A549 (cell line): Measurements from ENCODE around the gene CNPY4. TPM values are rescaled to one million over a fixed set of nuclear protein-coding genes. Genes with fewer than 3 reads are reported as not detected.

Source experiments
- ATAC-seq, 2 experiments: fragments of 200-7000 bp in 1 of 2; fragments of >200 bp in 1 of 2; cut with Nextera tagmentation in 1 of 2; cut with Tn5 transposase in 1 of 2; 3 replicates each; pipeline versions ENCODE4 v1.8.0 to v1.9.1; 2018 to 2020; ENCODE audit warnings: mild to moderate bottlenecking in 1 of 2, moderate library complexity in 1 of 2
- CTCF ChIA-PET: fragments of 300-600 bp; sonication (Branson Sonifier 250); formaldehyde crosslinking; extraction: SDS; loops from one replicate; lab custom pipeline; 2021; ENCODE audit warnings: antibody characterized with exemption, inconsistent platforms; lab: Yijun Ruan, JAX
- POLR2A ChIA-PET: fragments of 350-600 bp; formaldehyde crosslinking; extraction: SDS; loops from one replicate; lab custom pipeline; 2021; ENCODE audit warnings: antibody characterized with exemption, inconsistent platforms; lab: Yijun Ruan, JAX
- DNase-seq, 2 experiments: peaks; one replicate each; pipeline versions ENCODE4 v3.0.0 to v3.0.0-alpha.2; 2011 to 2016; ENCODE audit warnings: low read depth in 1 of 2, low spot score in 1 of 2
- FAIRE-seq: peaks from 2 replicates; lab custom pipeline; 2011; peaks lifted over from hg19 to GRCh38; lab: Jason Lieb, UNC
- H3K27ac ChIP-seq, 2 experiments: fragments of >200 bp; sonication (Bioruptor Twin); formaldehyde crosslinking; 3 replicates each; pipeline ENCODE4 v1.5.1; 2016 to 2017
- H3K4me1 ChIP-seq: fragments of >200 bp; sonication (Bioruptor Twin); formaldehyde crosslinking; 3 replicates; pipeline ENCODE4 v1.6.1; 2016
- H3K4me2 ChIP-seq: fragments of >200 bp; sonication (Bioruptor Twin); formaldehyde crosslinking; 3 replicates; pipeline ENCODE4 v1.6.1; 2016
- H3K4me3 ChIP-seq: fragments of >200 bp; sonication (Bioruptor Twin); formaldehyde crosslinking; 3 replicates; pipeline ENCODE4 v1.5.1; 2016
- H3K9me3 ChIP-seq: fragments of >200 bp; sonication (Bioruptor Twin); formaldehyde crosslinking; 3 replicates; pipeline ENCODE4 v1.6.1; 2016
- BCL3 ChIP-seq: fragments of >200 bp; sonication (Bioruptor Twin); formaldehyde crosslinking; IDR thresholded peaks from 3 replicates; pipeline ENCODE4 v1.6.1; 2016
- CBX8 ChIP-seq: fragments of 200-600 bp; sonication (generic); IDR thresholded peaks from 2 replicates; pipeline ENCODE4 v1.6.1; 2016
- CHD4 ChIP-seq: fragments of 200-600 bp; sonication (generic); IDR thresholded peaks from 2 replicates; pipeline ENCODE4 v1.6.1; 2016; ENCODE audit warnings: antibody characterized with exemption, mild to moderate bottlenecking, borderline replicate concordance
- E2F6 ChIP-seq: IDR thresholded peaks from 2 replicates; pipeline ENCODE4 v1.6.1; 2012; ENCODE audit warnings: low read depth, borderline replicate concordance
- EHF ChIP-seq: fragments of 250-450 bp; sonication (Bioruptor Pico); IDR thresholded peaks from 2 replicates; pipeline ENCODE4 v1.5.0; 2020; ENCODE audit warnings: mild to moderate bottlenecking
- EP300 ChIP-seq, 2 experiments: fragments of >200 bp; sonication (Bioruptor Twin); formaldehyde crosslinking; IDR thresholded peaks; 2 replicates in 1 of 2; 3 replicates in 1 of 2; pipeline ENCODE4 v1.6.1; 2016 to 2017
- FOXS1 ChIP-seq: fragments of 250-450 bp; sonication (Bioruptor Pico); IDR thresholded peaks from 2 replicates; pipeline ENCODE4 v1.5.0; 2020; ENCODE audit warnings: mild to moderate bottlenecking, moderate library complexity
- GATA3 ChIP-seq: IDR thresholded peaks from 2 replicates; pipeline ENCODE4 v1.6.1; 2012; ENCODE audit warnings: borderline replicate concordance
- HDAC2 ChIP-seq: fragments of 200-600 bp; sonication (generic); IDR thresholded peaks from 2 replicates; pipeline ENCODE4 v1.6.1; 2016
- JUN ChIP-seq, 2 experiments: fragments of >200 bp; sonication (Bioruptor Twin); formaldehyde crosslinking; IDR thresholded peaks; 2 replicates in 1 of 2; 3 replicates in 1 of 2; pipeline ENCODE4 v1.6.1; 2016 to 2017
- JUNB ChIP-seq: fragments of >200 bp; sonication (Bioruptor Twin); formaldehyde crosslinking; IDR thresholded peaks from 2 replicates; pipeline ENCODE4 v1.6.1; 2016
- MAFK ChIP-seq: fragments of 450-650 bp; IDR thresholded peaks from 2 replicates; pipeline ENCODE4 v1.6.1; 2014; ENCODE audit not compliant: partially characterized antibody
- MAX ChIP-seq: IDR thresholded peaks from 2 replicates; pipeline ENCODE4 v1.6.1; 2012
- MAZ ChIP-seq: fragments of 150-350 bp; IDR thresholded peaks from 2 replicates; pipeline ENCODE4 v1.6.1; 2014; ENCODE audit warnings: antibody characterized with exemption, low read depth, low read length, borderline replicate concordance
- POLR2AphosphoS2 ChIP-seq: conservative IDR thresholded peaks from 2 replicates; pipeline ENCODE4 v1.6.1; 2012; ENCODE audit warnings: low read length, improper control_type of control experiment, inconsistent platforms
- TFCP2L1 ChIP-seq: fragments of 250-450 bp; sonication (Bioruptor Pico); IDR thresholded peaks from 2 replicates; pipeline ENCODE4 v1.5.0; 2021; ENCODE audit warnings: mild to moderate bottlenecking
- ZFP36 ChIP-seq: fragments of 450-650 bp; IDR thresholded peaks from 2 replicates; pipeline ENCODE4 v1.6.1; 2014; ENCODE audit warnings: borderline replicate concordance; ENCODE audit not compliant: partially characterized antibody
- WGBS: methylation state at CpG from one replicate; pipeline ENCODE4 v1.1.6; 2017; ENCODE audit errors: missing lambda C conversion rate; 5-methylcytosine and 5-hydroxymethylcytosine counted together
- polyA plus RNA-seq, 4 experiments: library from polyadenylated mRNA; depleted of rRNA in 3 of 4; stranded (reverse); fragments of >200 nt; fragmentation: RNase III in 1 of 4; extraction: RNeasy Plus Mini Kit Qiagen cat#74134 plus additional on column Dnase treatment in 1 of 4; gene quantifications; 2 replicates in 3 of 4; 3 replicates in 1 of 4; pipeline ENCODE4 v1.2.3, GENCODE V29; 2011 to 2017
- TF ChIP-seq, protein P1 (sequence below): fragments of 450-650 bp; IDR thresholded peaks from 2 replicates; pipeline ENCODE4 v1.6.1; 2014; ENCODE audit warnings: antibody characterized with exemption
- TF ChIP-seq, protein P2 (sequence below): fragments of 250-450 bp; sonication (Bioruptor Pico); IDR thresholded peaks from 2 replicates; pipeline ENCODE4 v1.5.0; 2021; ENCODE audit warnings: mild to moderate bottlenecking, moderate library complexity, borderline replicate concordance
- TF ChIP-seq, protein P3 (sequence below): IDR thresholded peaks from 2 replicates; pipeline ENCODE4 v1.6.1; 2012

The CNPY4 gene
- polyA plus RNA-seq, 2 of the 4 experiments (the other 2 are of a cell fraction): 11.7 to 22.8 TPM

GRCh38 chr7:100095704-100096103 is 23.7 kb upstream of the CNPY4 start:
- no peak for ATAC-seq
- Histone ChIP-seq H3K27ac (no peak overlapping the region), H3K4me3 (no peak overlapping the region), H3K9me3 (no peaks in the 10 kb centered on the region), H3K4me1 (peaks cover 10% of the 10 kb centered on the region; the same call in 2 of the 3 replicates), H3K4me2 (no peak overlapping the region)
- DNase-seq: no peak
- TF ChIP-seq JUNB (no peak), GATA3 (no peak), ZFP36 (no peak)
- TF ChIP-seq, protein P1, sequence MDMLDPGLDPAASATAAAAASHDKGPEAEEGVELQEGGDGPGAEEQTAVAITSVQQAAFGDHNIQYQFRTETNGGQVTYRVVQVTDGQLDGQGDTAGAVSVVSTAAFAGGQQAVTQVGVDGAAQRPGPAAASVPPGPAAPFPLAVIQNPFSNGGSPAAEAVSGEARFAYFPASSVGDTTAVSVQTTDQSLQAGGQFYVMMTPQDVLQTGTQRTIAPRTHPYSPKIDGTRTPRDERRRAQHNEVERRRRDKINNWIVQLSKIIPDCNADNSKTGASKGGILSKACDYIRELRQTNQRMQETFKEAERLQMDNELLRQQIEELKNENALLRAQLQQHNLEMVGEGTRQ: no peak
- 95% methylated on average over 17 of the region's 17 CpGs for whole genome bisulfite sequencing
- FAIRE-seq: no peak
- CTCF ChIA-PET: interaction anchor here (1.7 kb wide), 1 partner anchor 13 kb away, joined by 6 read pairs; no protein-coding TSS in a partner anchor
- POLR2A ChIA-PET: interaction anchor here (0.7 kb wide), 1 partner anchor 37 kb away, joined by 3 read pairs; no protein-coding TSS in a partner anchor

DNA sequence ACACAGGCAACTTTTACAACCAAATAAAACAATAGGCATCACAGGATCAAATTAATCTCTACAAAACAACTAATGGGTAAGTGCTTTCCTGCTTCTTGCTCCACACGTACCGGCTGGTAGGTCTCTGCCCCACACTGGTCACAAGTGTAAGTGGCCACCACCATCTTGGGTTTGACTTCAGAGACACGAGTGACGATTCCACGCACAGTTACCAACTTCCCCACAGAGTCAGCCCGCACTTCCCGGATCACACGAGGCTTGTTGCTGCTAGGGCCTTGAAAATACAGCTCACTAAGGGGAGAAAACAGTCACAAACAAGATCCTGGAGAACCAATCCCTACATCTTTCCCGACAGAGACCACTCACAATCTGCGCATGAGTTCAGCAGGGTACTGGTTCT is 20.5 kb upstream of the CNPY4 start:
- POLR2A ChIA-PET: no interaction called here
- FAIRE-seq: no peak

GRCh38 chr7:100099452-100099851 is 20.0 kb upstream of the CNPY4 start:
- Histone ChIP-seq H3K4me1 (peaks cover 18% of the 10 kb centered on the region), H3K27ac (peak overlapping the region; percentile 94 to 100; a peak in 5 of 6 replicates), H3K9me3 (no peaks in the 10 kb centered on the region), H3K4me2 (peak overlapping the region; percentile 85), H3K4me3 (peak overlapping the region; percentile 98)
- ChIA-PET CTCF (interaction anchor here (0.6 to 3.9 kb wide), 3 partner anchors 24 to 47 kb away, joined by 3 to 33 read pairs (median 4); no protein-coding TSS in a partner anchor), POLR2A (no interaction called here)
- 86% methylated on average over 12 of the region's 12 CpGs for WGBS
- ATAC-seq (no peak), FAIRE-seq (no peak), DNase-seq (no peak)
- TF ChIP-seq CHD4: no peak
- TF ChIP-seq E2F6: no peak
- TF ChIP-seq TFCP2L1 (CRISPR knock-in tag): no peak
- no peak for TF ChIP-seq MAFK

More for the DNA sequence above, 20.5 kb upstream of the CNPY4 start:
- CTCF ChIA-PET: interaction anchor here (3.9 kb wide), 1 partner anchor 32 kb away, joined by 33 read pairs; no protein-coding TSS in a partner anchor
- TF ChIP-seq POLR2AphosphoS2 (0 out of 2 replicates have a peak, but pooled peaks have one; percentile 31), CBX8 (no peak), EP300 (IDR thresholded peaks at IDR 0.05) (no peak), MAX (no peak), GATA3 (no peak)
- DNase-seq: no peak
- no peak overlapping the region for H3K27ac ChIP-seq
- peak overlapping the region; percentile 85 for H3K4me2 ChIP-seq
- H3K9me3 ChIP-seq: no peaks in the 10 kb centered on the region
- peaks cover 18% of the 10 kb centered on the region for H3K4me1 ChIP-seq
- no peak for ATAC-seq
- 92% methylated on average over 10 of the region's 10 CpGs for WGBS
- H3K4me3 ChIP-seq: no peak overlapping the region

DNA sequence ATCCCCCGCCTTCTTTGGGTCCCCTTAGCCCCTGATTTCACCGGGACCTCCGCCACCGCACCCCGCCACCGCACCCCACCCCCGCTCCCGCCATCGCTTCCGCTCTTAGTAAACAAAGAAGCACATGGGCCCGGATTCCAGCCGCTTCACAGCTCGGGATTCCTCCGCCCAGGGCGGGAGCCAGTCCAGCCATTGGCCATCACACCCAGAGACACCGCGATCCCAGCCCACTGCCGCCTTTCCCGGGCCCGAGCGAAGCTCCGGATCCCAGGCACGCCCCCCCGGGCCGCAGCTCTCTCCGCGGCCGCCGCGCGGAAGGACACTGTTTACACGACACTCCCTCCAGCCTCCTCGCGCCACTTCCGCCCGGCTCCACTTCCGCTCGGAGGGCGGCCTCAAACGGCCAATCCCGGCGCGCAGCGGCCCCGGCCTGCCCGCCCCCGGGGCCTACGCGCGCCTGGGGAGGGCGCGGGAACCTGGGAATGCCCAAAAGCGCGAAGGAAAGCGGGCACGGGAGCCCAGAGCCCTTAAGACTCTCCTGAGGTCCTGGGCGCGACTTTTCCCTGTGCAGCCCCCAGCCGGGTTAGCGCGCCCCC is 18.9 kb upstream of the CNPY4 start:
- peak; percentile 84 to 89 for ATAC-seq
- no peak for FAIRE-seq
- peak overlapping the region; percentile 85 for H3K4me2 ChIP-seq
- POLR2A ChIA-PET: interaction anchor here (1.6 to 3.0 kb wide), 11 partner anchors 11 to 181 kb away, joined by 5 to 46 read pairs (median 8); partner anchors contain the start of genes COPS6, LAMTOR4, MBLAC1 and TRIM4
- peak overlapping the region; percentile 98 for H3K4me3 ChIP-seq
- peak overlapping the region; percentile 94 to 100 for H3K27ac ChIP-seq
- H3K4me1 ChIP-seq: peaks cover 18% of the 10 kb centered on the region
- DNase-seq: peak; percentile 93 to 99
- H3K9me3 ChIP-seq: no peaks in the 10 kb centered on the region
- 2% methylated on average over 21 of the region's 61 CpGs for WGBS
- CTCF ChIA-PET: interaction anchor here (0.6 to 3.9 kb wide), 4 partner anchors 10 to 488 kb away, joined by 3 to 33 read pairs (median 4); no protein-coding TSS in a partner anchor
- TF ChIP-seq MAZ (0 out of 2 replicates have a peak, but pooled peaks have one; percentile 2), BCL3 (peak; percentile 66; the same call in 2 of the 3 replicates), JUNB (no peak), EHF (peak; percentile 27; the same call in 1 of the 2 replicates), GATA3 (peak; percentile 52), HDAC2 (no peak), JUN (IDR thresholded peaks at IDR 0.05) (peak; percentile 87 to 91), FOXS1 (CRISPR knock-in tag) (peak; percentile 67; the same call in 1 of the 2 replicates), MAX (peak; percentile 99)
- TF ChIP-seq, protein P2, sequence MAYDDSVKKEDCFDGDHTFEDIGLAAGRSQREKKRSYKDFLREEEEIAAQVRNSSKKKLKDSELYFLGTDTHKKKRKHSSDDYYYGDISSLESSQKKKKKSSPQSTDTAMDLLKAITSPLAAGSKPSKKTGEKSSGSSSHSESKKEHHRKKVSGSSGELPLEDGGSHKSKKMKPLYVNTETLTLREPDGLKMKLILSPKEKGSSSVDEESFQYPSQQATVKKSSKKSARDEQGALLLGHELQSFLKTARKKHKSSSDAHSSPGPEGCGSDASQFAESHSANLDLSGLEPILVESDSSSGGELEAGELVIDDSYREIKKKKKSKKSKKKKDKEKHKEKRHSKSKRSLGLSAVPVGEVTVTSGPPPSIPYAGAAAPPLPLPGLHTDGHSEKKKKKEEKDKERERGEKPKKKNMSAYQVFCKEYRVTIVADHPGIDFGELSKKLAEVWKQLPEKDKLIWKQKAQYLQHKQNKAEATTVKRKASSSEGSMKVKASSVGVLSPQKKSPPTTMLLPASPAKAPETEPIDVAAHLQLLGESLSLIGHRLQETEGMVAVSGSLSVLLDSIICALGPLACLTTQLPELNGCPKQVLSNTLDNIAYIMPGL (CRISPR knock-in tag): no peak
- TF ChIP-seq, protein P3, sequence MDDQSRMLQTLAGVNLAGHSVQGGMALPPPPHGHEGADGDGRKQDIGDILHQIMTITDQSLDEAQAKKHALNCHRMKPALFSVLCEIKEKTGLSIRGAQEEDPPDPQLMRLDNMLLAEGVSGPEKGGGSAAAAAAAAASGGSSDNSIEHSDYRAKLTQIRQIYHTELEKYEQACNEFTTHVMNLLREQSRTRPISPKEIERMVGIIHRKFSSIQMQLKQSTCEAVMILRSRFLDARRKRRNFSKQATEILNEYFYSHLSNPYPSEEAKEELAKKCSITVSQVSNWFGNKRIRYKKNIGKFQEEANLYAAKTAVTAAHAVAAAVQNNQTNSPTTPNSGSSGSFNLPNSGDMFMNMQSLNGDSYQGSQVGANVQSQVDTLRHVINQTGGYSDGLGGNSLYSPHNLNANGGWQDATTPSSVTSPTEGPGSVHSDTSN: peak; percentile 93
- TF ChIP-seq, protein P1: 0 out of 2 replicates have a peak, but pooled peaks have one; percentile 2
